Left lung (tissue), 10 donors: ENCODE measurements around the gene TLR8. TPM values are rescaled to one million over a fixed set of nuclear protein-coding genes. Genes with fewer than 3 reads are reported as not detected.

Source experiments
- ATAC-seq: fragments of 200-7000 bp; cut with Tn5 transposase; one replicate; pipeline ENCODE4 v1.9.1; 2020; ENCODE audit warnings: moderate library complexity
- DNase-seq, 4 donors: peaks; one replicate each; pipeline ENCODE4 v3.0.0-alpha.2; 2013 to 2020
- H3K27ac ChIP-seq, 2 donors: fragments of 200-600 bp; sonication (generic) in 1 of 2; one replicate each; pipeline versions ENCODE4 v1.5.0 to v1.8.0; 2020 to 2021
- H3K27me3 ChIP-seq, 2 donors: fragments of 200-600 bp; sonication (generic) in 1 of 2; one replicate each; pipeline versions ENCODE4 v1.5.0 to v1.8.0; 2020 to 2021
- H3K36me3 ChIP-seq, 2 donors: fragments of 200-600 bp; sonication (generic) in 1 of 2; one replicate each; pipeline versions ENCODE4 v1.5.0 to v1.8.0; 2020 to 2021
- H3K4me1 ChIP-seq, 2 donors: fragments of 200-600 bp; one replicate each; pipeline ENCODE4 v1.8.0; 2021
- H3K4me3 ChIP-seq, 2 donors: fragments of 200-600 bp; sonication (generic) in 1 of 2; one replicate each; pipeline versions ENCODE4 v1.5.0 to v1.8.0; 2020 to 2021; ENCODE audit warnings: mild to moderate bottlenecking in 1 of 2
- H3K9me3 ChIP-seq, 2 donors: fragments of 200-600 bp; sonication (generic) in 1 of 2; one replicate each; pipeline versions ENCODE4 v1.5.0 to v1.8.0; 2020 to 2021
- intact Hi-C, 2 donors: fragments of 100-400 bp; cut with DNase I; formaldehyde crosslinking; loops; one replicate each; pipeline versions ENCODE4 v1.11.2 to v1.14.2; 2022
- polyA plus RNA-seq, 6 donors: library from polyadenylated mRNA; unstranded; fragments of 120-200 nt; gene quantifications; one replicate each; pipeline ENCODE4 v1.2.1, GENCODE V29; 2013; ENCODE audit not compliant: insufficient read length in 6 of 6
- total RNA-seq, 2 donors: library from RNA; stranded (reverse); fragmentation: NEBNext Ultra II Directional; extraction: Animal tissue kit (Norgen Biotek cat#: 25700); gene quantifications; one replicate each; pipeline ENCODE4 v1.2.1, GENCODE V29; 2021
- TF ChIP-seq, protein P1 (sequence below), 2 donors: fragments of 200-600 bp; sonication (generic) in 1 of 2; IDR thresholded peaks; one replicate each; pipeline versions ENCODE4 v1.5.0 to v1.8.0; 2021; ENCODE audit warnings: antibody characterized with exemption in 2 of 2
- donor health status: DM: no; HTN: yes; CAD: no.
- donor health status: DM: no; HTN: no; CAD: no.

The TLR8 gene
- total and polyA plus RNA-seq, 8 donors, result 0.31 to 24.6 (median 0.53) TPM

- H3K27me3 ChIP-seq, result no peaks in the 10 kb centered on the region
- H3K9me3 ChIP-seq, result no peaks in the 10 kb centered on the region
- H3K4me1 ChIP-seq, result peaks cover 0 to 9% of the 10 kb centered on the region in 2 donors
- TF ChIP-seq, protein P1, sequence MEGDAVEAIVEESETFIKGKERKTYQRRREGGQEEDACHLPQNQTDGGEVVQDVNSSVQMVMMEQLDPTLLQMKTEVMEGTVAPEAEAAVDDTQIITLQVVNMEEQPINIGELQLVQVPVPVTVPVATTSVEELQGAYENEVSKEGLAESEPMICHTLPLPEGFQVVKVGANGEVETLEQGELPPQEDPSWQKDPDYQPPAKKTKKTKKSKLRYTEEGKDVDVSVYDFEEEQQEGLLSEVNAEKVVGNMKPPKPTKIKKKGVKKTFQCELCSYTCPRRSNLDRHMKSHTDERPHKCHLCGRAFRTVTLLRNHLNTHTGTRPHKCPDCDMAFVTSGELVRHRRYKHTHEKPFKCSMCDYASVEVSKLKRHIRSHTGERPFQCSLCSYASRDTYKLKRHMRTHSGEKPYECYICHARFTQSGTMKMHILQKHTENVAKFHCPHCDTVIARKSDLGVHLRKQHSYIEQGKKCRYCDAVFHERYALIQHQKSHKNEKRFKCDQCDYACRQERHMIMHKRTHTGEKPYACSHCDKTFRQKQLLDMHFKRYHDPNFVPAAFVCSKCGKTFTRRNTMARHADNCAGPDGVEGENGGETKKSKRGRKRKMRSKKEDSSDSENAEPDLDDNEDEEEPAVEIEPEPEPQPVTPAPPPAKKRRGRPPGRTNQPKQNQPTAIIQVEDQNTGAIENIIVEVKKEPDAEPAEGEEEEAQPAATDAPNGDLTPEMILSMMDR (IDR thresholded peaks at IDR 0.05), result peak; percentile 60 to 63
- no peak overlapping the region for H3K27ac ChIP-seq
- peak; percentile 83 for ATAC-seq
- H3K4me3 ChIP-seq, result no peak overlapping the region
- intact Hi-C loops, result no loop called here
- H3K36me3 ChIP-seq, result no peaks in the 10 kb centered on the region
- DNase-seq, result peak; percentile 34 to 58 (median 46)
These were observed 4.9 kb upstream of the TLR8 start for GRCh38 chrX:12901486-12901885.

DNA sequence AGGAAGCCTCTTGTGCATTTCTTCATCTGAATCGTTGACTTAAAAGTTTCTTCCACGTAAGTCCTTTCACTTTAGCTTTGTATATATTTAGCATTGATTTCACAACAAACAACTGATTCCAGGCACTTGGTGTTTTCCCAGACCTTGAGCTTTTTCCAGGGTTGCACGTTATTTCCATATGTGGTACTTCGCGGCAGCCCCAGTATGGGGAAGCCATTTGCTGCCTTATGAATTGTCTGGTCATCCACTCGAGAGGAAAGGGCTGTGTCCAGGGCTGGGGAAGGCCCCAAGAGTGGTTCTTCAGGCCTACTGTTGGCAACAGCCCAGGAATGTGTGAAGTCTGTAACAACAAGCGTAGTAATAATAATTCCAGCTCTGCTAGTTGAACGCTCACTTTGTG is 2.8 kb upstream of the TLR8 start:
- Histone ChIP-seq H3K27me3 (no peaks in the 10 kb centered on the region), H3K4me1 (peaks cover 0 to 9% of the 10 kb centered on the region in 2 donors), H3K9me3 (no peaks in the 10 kb centered on the region), H3K27ac (peak overlapping the region in 1 of 2 donors; percentile 55), H3K36me3 (no peaks in the 10 kb centered on the region), H3K4me3 (no peak overlapping the region)
- intact Hi-C loops, result no loop called here
- TF ChIP-seq, protein P1 (IDR thresholded peaks at IDR 0.05), result no peak
- ATAC-seq, result peak; percentile 12
- DNase-seq, result no peak

GRCh38 chrX:12910423-12911121 is 4.2 kb downstream of the TLR8 start:
- Histone ChIP-seq H3K4me3 (peak overlapping the region in 1 of 2 donors; percentile 41), H3K27me3 (no peaks in the 10 kb centered on the region), H3K36me3 (no peaks in the 10 kb centered on the region), H3K4me1 (peaks cover 0 to 3% of the 10 kb centered on the region in 2 donors), H3K27ac (peak overlapping the region in 1 of 2 donors; percentile 70), H3K9me3 (no peaks in the 10 kb centered on the region)
- TF ChIP-seq, protein P1 (IDR thresholded peaks at IDR 0.05), result no peak
- intact Hi-C loops, result no loop called here
- DNase-seq (no peak), ATAC-seq (no peak)

- TF ChIP-seq, protein P1 (IDR thresholded peaks at IDR 0.05), result no peak
- no peaks in the 10 kb centered on the region for H3K27me3 ChIP-seq
- H3K36me3 ChIP-seq, result no peaks in the 10 kb centered on the region
- H3K9me3 ChIP-seq, result no peaks in the 10 kb centered on the region
- DNase-seq (no peak), ATAC-seq (no peak)
- no peaks in the 10 kb centered on the region for H3K4me1 ChIP-seq
- peak overlapping the region in 1 of 2 donors; percentile 70 for H3K27ac ChIP-seq
- intact Hi-C loops, result no loop called here
- H3K4me3 ChIP-seq, result no peak overlapping the region
These were observed 4.7 kb downstream of the TLR8 start for GRCh38 chrX:12911122-12911470.

DNA sequence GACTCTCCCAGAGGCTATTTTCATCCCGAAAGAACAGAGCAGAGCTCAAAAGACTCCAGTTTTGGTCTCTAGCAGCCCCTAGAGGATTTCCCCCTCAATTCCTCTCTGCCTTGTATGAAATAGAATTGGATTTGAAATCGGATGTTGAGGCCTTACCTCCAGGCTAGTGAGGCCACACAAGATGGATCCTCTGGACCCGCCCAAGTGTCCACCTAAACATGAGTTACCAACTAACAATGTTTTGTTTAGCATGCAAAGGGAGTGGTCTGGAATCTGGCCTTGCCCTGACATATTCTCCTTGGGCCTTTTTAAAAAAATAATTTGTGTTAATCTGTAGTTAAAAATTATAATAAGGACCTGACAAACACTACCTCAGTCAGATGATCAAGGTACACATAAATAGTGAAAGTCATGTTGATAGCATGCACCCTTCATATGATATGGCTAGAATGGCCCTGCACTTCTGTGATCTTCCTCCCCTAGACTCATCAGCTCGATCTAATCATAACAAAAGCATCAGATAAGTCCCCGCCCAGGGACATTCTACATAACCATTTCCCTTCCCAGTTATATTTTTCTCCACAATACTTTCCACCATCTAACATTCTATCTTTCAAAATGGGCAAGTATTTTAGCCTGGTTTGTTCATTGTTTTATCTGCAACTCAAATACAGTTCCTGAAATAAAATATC is 6.5 kb downstream of the TLR8 start:
- Histone ChIP-seq H3K9me3 (no peaks in the 10 kb centered on the region), H3K27ac (no peak overlapping the region), H3K36me3 (no peaks in the 10 kb centered on the region), H3K27me3 (no peaks in the 10 kb centered on the region), H3K4me1 (no peaks in the 10 kb centered on the region), H3K4me3 (no peak overlapping the region)
- intact Hi-C loops, result no loop called here
- TF ChIP-seq, protein P1 (IDR thresholded peaks at IDR 0.05), result no peak
- ATAC-seq, result no peak
- no peak for DNase-seq
